ENCODE data around the gene LZTS2. TPM values are rescaled to one million over a fixed set of nuclear protein-coding genes. Genes with fewer than 3 reads are reported as not detected.

The LZTS2 gene
- polyA plus RNA-seq, 1 donor, result 48.9 TPM

DNA sequence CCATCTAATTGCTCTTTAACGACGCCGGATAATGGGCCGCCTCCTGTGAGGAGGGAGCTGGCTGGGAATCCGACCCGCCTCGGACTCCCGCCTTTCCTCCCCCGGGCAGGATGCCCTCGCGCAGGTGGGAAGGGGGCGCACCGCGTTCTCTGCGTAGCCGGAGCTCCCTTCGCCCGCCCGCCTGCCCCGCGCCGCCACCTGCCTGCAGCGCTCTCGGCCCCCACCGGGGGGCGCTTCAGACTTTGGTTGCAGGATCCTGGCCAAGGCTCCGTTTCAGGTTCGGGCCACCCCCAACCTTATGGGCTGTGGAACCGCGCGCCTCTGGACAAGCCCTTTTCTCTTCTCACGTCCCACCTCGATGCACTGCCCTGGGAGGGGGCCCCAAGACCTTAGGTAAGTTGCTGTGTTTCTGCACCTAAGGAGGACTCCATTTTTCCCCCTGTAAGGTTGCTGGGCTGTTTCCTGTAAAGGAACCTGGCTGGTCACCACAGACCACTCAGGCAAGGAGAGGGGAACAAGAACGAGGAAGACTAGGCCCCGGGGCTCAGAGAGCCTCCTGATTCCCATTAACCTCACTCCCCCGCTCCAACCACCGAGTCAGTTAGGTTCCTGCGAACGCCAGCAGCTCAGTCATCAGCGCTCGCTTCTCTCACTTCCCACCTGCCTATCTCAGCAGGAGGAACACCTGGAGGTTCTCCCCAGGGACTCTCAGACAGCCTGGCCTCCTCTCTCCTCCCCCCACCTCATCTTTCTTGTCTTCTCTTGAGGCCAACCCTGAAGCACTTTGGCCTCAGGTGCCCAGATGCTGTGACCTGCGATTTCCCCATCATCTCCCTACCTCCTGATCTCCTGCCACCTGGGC lies 50.8 kb downstream of the LZTS2 start:
- peak; percentile 67 for DNase-seq

DNA sequence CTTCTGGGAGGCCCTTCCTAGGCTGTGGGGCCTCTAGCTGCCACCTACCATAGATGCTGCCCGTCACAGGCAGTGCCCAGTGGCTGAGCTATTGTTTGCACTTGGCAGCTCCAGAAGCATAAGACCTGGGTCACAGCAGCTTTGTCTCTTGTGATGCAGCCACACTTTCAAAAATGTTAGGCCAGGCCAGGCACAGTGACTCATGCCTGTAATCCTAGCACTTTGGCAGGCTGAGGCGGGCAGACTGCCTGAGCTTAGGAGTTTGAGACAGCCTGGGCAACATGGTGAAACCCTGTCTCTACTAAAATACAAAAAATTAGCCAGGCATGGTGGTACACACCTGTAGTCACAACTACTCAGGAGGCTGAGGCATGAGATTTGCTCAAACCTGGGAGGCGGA lies 52.7 kb downstream of the LZTS2 start:
- no peak for DNase-seq

GRCh38 chr10:101053516-101053915 lies 53.9 kb downstream of the LZTS2 start:
- DNase-seq, result no peak

DNA sequence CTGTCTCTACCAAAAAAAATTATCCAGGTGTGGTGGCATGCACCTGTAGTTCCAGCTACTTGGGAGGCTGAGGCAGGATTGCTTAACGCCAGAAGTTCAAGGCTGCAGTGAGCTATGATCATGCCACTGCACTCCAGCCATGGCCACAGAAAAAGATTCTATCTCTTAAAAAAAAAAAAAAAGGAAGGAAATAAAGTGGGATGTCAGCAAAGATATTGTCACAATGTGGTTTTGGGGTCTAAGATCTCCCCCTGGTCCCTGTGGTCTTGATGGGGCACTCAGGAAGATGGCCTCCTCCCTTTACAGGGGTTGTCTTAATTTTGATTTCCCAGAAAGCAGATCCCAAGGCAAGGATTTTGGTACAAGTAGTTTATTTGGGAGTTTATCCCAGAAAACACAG lies 54.7 kb downstream of the LZTS2 start:
- no peak for DNase-seq

- DNase-seq, result no peak
These were observed 55.3 kb downstream of the LZTS2 start for GRCh38 chr10:101054876-101055275.

GRCh38 chr10:101055411-101055810 lies 55.8 kb downstream of the LZTS2 start:
- no peak for DNase-seq

DNA sequence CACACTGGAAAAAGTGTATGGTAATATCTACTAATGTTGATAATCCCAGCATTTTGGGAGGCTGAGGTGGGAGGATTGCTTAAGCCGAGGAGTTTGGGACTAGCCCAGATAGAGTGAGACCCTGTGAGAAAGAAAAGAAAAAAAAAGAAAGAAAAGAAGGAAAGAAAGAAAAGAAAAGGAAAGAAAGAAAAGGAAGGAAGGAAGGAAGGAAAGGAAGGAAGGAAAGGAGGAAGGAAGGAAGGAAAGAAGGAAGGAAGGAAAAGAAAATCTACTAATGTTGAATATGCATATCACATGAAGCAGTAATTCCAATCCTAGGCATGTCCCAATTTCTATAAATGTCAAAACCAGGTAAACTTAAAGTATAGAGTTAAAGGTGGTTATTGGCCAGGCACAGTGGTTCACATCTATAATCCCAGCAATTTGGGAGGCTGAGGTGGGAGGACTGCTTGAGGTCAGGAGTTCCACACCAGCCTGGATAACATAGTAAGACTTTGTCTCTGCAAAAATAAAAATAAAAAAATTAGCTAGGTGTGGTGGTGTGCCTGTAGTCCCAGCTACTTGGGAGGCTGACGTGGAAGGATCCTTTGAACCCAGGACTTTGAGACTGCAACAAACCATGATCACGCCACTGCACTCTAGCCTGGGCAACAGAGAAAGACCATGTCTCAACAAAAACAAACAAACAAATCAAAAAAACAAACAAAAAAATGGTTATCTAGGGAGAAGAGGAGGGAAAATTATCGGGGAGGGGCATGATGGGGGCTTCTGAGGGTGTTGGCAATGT lies 57.0 kb downstream of the LZTS2 start:
- DNase-seq, result no peak

Other genes with a start within 250 kb of the LZTS2 start
- gene SLF2, start 86.8 kb upstream of the LZTS2 start, polyA plus RNA-seq (ENCODE audit: insufficient read length), result 56.9 TPM
- 63.0 TPM for gene SEMA4G, start 30.3 kb upstream of the LZTS2 start, polyA plus RNA-seq (ENCODE audit: insufficient read length)
- 84.0 TPM for gene MRPL43, start 12.3 kb upstream of the LZTS2 start, polyA plus RNA-seq (ENCODE audit: insufficient read length)
- 16.3 TPM for gene TWNK, start 12.3 kb upstream of the LZTS2 start, polyA plus RNA-seq (ENCODE audit: insufficient read length)
- 3.3 TPM for gene PDZD7, start 31.3 kb downstream of the LZTS2 start, polyA plus RNA-seq (ENCODE audit: insufficient read length)
- gene SFXN3, start 31.4 kb downstream of the LZTS2 start, polyA plus RNA-seq (ENCODE audit: insufficient read length), result 27.7 TPM
- gene KAZALD1, start 62.2 kb downstream of the LZTS2 start, polyA plus RNA-seq (ENCODE audit: insufficient read length), result 8.2 TPM
- gene TLX1, start 131.5 kb downstream of the LZTS2 start, polyA plus RNA-seq (ENCODE audit: insufficient read length), result not detected
- not detected for gene LBX1, start 229.7 kb downstream of the LZTS2 start, polyA plus RNA-seq (ENCODE audit: insufficient read length)

Measured in left kidney (tissue), 2 donors.